Sigmoid colon (tissue), 7 donors: ENCODE data around the gene BEST1. TPM values are rescaled to one million over a fixed set of nuclear protein-coding genes. Genes with fewer than 3 reads are reported as not detected.

Experiments
- DNase-seq: peaks from one replicate; pipeline ENCODE4 v3.0.0-alpha.2; 2019
- H3K27ac ChIP-seq, 4 donors: fragments of 200-600 bp; sonication (generic); one replicate each; pipeline ENCODE4 v1.5.1; 2016 to 2019; ENCODE audit warnings: mild to moderate bottlenecking in 1 of 4
- H3K27me3 ChIP-seq, 3 donors: fragments of 200-600 bp; sonication (generic); one replicate each; pipeline ENCODE4 v1.5.1; 2019; ENCODE audit warnings: mild to moderate bottlenecking in 1 of 3
- H3K36me3 ChIP-seq, 4 donors: fragments of 200-600 bp; sonication (generic); one replicate each; pipeline ENCODE4 v1.5.1; 2016 to 2019
- H3K4me1 ChIP-seq, 4 donors: fragments of 200-600 bp; sonication (generic); one replicate each; pipeline ENCODE4 v1.5.1; 2017 to 2019
- H3K4me3 ChIP-seq, 4 donors: fragments of 200-600 bp; sonication (generic); one replicate each; pipeline ENCODE4 v1.5.1; 2017 to 2019; ENCODE audit warnings: mild to moderate bottlenecking in 2 of 4, moderate library complexity in 1 of 4
- H3K9me3 ChIP-seq, 4 donors: fragments of 200-600 bp in 3 of 4; sonication (generic) in 3 of 4; one replicate each; pipeline versions ENCODE4 v1.5.1 to v1.6.1; 2013 to 2019
- EP300 ChIP-seq, 4 donors: sonication (generic); formaldehyde crosslinking; IDR thresholded peaks; one replicate each; pipeline ENCODE4 v1.6.1; 2017; ENCODE audit warnings: antibody characterized with exemption in 4 of 4
- POLR2A ChIP-seq, 2 donors: fragments of 450-650 bp; IDR thresholded peaks; one replicate each; pipeline ENCODE4 v1.6.1; 2016; ENCODE audit warnings: antibody characterized with exemption in 2 of 2, mild to moderate bottlenecking in 2 of 2, moderate library complexity in 2 of 2
- POLR2AphosphoS5 ChIP-seq, 4 donors: sonication (generic); formaldehyde crosslinking; IDR thresholded peaks; one replicate each; pipeline ENCODE4 v1.6.1; 2017; ENCODE audit warnings: antibody characterized with exemption in 4 of 4
- WGBS, 2 donors: extraction: QIAGEN DNeasy Blood & Tissue Kit; methylation state at CpG; one replicate each; pipeline ENCODE4 v1.1.7; 2013; 5-methylcytosine and 5-hydroxymethylcytosine counted together
- intact Hi-C: fragments of 100-400 bp; cut with DNase I; formaldehyde crosslinking; loops from one replicate; pipeline ENCODE4 v1.15.1; 2023
- polyA plus RNA-seq, 3 donors: library from polyadenylated mRNA; stranded (reverse); fragments of 200-250 nt; gene quantifications; one replicate each; pipeline ENCODE4 v1.2.3, GENCODE V29; 2013
- total RNA-seq, 4 donors: library from RNA; depleted of rRNA; stranded (reverse); fragments of >200 nt; gene quantifications; one replicate each; pipeline ENCODE4 v1.1.0, GENCODE V29; 2016
- TF ChIP-seq, protein P1 (sequence below), 4 experiments: fragments of 450-650 bp in 3 of 4; fragments of 200-600 bp in 1 of 4; IDR thresholded peaks; one replicate each; pipeline ENCODE4 v1.5.1; 2016 to 2019; ENCODE audit warnings: antibody characterized with exemption in 4 of 4, mild to moderate bottlenecking in 3 of 4, moderate library complexity in 2 of 4
- donor health status: healthy with polysubstance abuse.
- donor health status: Bipolar disorder and iron deficiency.
- donor health status: healthy.

BEST1 gene
- total and polyA plus RNA-seq, 7 donors: 0.83 to 9.6 (median 4.3) TPM

DNA sequence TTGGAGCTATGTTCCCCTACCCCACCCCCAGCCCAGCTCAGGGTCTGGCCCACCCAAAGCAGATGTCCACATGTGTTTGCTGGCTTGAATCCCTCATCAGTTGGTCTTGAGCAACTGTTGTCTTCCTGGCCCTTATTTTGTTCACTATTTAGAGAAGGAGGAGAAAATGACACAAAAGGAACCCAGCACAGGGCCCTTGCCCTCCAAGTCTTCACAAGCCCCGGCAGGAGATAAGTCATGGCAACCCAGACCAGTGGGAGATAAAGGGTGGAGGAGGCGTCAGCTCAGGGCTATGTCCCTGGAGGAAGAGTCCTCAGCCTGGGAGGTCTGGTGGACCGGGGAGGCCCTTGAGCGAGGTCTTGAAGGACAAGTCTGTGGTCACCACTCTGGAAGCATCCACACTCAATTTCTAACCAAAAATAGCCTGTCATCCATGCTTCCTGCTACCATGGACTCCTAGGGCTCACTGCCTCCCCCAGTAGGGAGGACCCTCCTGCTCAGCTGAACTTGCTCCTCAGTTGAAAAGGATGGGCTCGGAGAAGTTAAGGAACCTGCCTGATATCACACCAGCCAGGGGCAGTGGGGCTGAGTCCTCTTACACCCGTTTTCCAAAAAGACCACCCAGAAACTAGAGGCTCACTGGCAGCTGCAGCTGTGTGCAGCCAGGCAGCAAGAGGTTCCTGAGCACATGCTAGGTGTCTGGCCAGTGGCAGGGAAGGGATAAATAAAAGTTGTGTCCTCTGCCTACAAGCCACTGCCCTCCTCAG lies 31.0 kb upstream of the BEST1 start:
- H3K36me3 ChIP-seq: no peaks in the 10 kb centered on the region
- no peaks in the 10 kb centered on the region for H3K9me3 ChIP-seq
- intact Hi-C loops: no loop called here
- DNase-seq: peak; percentile 78
- H3K4me1 ChIP-seq: peaks cover 0 to 30% (median 24%) of the 10 kb centered on the region in 4 donors
- peak overlapping the region; percentile 72 to 78 (median 76) for H3K27ac ChIP-seq
- H3K27me3 ChIP-seq: peaks cover 0 to 11% (median 8%) of the 10 kb centered on the region in 3 donors
- no peak for TF ChIP-seq EP300 (IDR thresholded peaks at IDR 0.05)
- TF ChIP-seq POLR2A (IDR thresholded peaks at IDR 0.05): no peak
- TF ChIP-seq POLR2AphosphoS5 (IDR thresholded peaks at IDR 0.05): no peak
- TF ChIP-seq, protein P1, sequence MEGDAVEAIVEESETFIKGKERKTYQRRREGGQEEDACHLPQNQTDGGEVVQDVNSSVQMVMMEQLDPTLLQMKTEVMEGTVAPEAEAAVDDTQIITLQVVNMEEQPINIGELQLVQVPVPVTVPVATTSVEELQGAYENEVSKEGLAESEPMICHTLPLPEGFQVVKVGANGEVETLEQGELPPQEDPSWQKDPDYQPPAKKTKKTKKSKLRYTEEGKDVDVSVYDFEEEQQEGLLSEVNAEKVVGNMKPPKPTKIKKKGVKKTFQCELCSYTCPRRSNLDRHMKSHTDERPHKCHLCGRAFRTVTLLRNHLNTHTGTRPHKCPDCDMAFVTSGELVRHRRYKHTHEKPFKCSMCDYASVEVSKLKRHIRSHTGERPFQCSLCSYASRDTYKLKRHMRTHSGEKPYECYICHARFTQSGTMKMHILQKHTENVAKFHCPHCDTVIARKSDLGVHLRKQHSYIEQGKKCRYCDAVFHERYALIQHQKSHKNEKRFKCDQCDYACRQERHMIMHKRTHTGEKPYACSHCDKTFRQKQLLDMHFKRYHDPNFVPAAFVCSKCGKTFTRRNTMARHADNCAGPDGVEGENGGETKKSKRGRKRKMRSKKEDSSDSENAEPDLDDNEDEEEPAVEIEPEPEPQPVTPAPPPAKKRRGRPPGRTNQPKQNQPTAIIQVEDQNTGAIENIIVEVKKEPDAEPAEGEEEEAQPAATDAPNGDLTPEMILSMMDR (IDR thresholded peaks at IDR 0.05): no peak
- no peak overlapping the region for H3K4me3 ChIP-seq
- 72 to 74% methylated on average over 6 of the region's 6 CpGs for WGBS, 2 donors

DNA sequence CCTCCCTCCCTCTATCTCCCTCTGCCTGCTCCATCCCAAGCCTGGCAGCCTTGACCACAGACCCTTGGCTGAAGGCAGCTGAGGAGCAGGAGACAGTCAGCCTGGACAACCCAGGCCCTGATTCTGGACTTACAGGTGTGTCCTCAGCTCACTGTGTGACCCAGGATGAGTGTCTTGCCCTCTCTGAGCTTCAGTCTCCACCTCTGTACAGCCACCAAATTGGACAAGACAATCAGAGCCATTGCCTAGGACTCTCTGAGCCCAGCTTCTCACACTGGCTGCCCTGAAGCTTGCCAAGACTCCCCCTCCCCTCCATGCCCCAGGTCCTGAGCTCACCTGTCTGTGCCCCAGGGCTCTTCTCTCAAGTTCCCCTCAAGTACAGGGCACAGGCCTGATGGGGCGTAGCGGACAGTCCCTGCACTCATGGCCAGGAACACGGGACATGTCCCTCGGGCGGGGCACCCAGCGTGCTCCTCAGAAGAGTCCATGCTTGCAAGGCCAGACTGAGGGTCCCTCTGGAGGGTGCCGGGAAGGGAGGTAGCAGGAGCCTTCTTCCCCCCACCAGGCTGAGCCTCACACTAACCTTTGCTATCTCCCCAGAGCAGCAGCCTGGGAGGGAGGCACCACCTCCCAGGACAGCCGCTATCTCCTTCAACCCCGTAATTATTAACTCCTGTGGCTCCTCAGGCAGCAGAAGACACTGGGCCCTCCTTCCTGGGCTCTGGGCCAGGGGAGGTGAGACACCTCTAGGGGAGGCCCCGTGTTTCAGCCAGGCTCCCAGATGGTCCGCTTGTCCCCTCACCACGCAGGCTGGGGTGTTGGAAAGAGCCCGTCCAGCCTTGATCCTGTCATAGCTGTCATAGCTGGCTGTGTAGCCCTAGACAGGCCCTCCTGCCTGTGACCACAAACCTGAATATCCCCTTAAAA lies 30.2 kb upstream of the BEST1 start:
- H3K4me1 ChIP-seq: peaks cover 0 to 30% (median 24%) of the 10 kb centered on the region in 4 donors
- peak; percentile 62 for DNase-seq
- no peaks in the 10 kb centered on the region for H3K9me3 ChIP-seq
- H3K4me3 ChIP-seq: no peak overlapping the region
- intact Hi-C loops: no loop called here
- peaks cover 0 to 11% (median 8%) of the 10 kb centered on the region in 3 donors for H3K27me3 ChIP-seq
- 26 to 69% methylated on average over 13 of the region's 13 CpGs for WGBS, 2 donors
- TF ChIP-seq, protein P1 (IDR thresholded peaks at IDR 0.05): no peak
- TF ChIP-seq POLR2A (IDR thresholded peaks at IDR 0.05): no peak
- TF ChIP-seq POLR2AphosphoS5 (IDR thresholded peaks at IDR 0.05): no peak
- TF ChIP-seq EP300 (IDR thresholded peaks at IDR 0.05): no peak
- peak overlapping the region; percentile 72 to 78 (median 76) for H3K27ac ChIP-seq
- no peaks in the 10 kb centered on the region for H3K36me3 ChIP-seq

DNA sequence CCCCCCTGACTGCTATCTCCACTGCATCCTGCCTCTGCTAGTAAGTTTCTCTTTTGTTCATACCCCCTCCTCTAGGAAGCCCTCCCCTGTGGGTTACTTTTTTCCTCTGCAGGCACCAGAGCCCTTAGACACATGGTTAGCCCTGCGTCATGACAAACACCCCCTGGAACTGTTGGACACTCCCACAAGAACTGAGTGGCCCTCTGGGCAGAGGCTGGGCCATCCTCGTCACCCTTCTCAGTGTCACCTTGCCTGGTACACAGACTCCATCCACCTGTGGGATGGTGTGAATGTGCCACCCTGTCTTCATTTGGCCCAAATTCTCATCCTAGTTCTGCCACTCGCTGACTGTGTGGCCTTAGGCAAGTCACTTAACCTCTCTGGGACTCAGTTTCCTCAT lies 28.7 kb upstream of the BEST1 start:
- no peak for DNase-seq
- no peaks in the 10 kb centered on the region for H3K36me3 ChIP-seq
- H3K4me1 ChIP-seq: peaks cover 0 to 29% (median 23%) of the 10 kb centered on the region in 4 donors
- WGBS, 2 donors: 85 to 86% methylated on average over 3 of the region's 3 CpGs
- H3K27ac ChIP-seq: peak overlapping the region in 3 of 4 donors; percentile 70 to 85 (median 72)
- no peak overlapping the region for H3K4me3 ChIP-seq
- no peaks in the 10 kb centered on the region for H3K9me3 ChIP-seq
- intact Hi-C loops: no loop called here
- peaks cover 0 to 11% (median 8%) of the 10 kb centered on the region in 3 donors for H3K27me3 ChIP-seq
- TF ChIP-seq POLR2A (IDR thresholded peaks at IDR 0.05) (no peak), EP300 (IDR thresholded peaks at IDR 0.05) (no peak), POLR2AphosphoS5 (IDR thresholded peaks at IDR 0.05) (no peak)
- TF ChIP-seq, protein P1 (IDR thresholded peaks at IDR 0.05): no peak

DNA sequence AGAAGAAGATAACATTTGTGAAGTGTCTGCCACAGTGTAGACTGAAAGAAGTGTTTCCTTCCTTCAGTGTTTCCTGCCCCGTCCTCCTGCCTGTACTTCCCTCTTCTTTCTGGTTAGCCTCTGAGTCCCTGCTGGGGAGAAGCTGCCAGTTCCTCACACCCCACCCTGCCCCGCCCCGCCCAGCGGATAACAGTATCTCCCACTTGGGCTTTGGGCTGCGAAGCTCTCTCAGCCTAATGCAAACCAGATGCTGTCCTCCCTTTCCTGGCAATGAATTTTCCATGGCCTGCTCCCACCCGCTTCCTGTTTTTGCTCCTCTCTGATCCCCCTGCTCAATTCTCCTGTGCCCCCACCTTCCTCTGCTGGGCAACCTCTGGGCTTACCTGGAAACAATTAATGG lies 27.6 kb upstream of the BEST1 start:
- Histone ChIP-seq H3K4me3 (no peak overlapping the region), H3K9me3 (no peaks in the 10 kb centered on the region), H3K27me3 (peaks cover 0 to 11% (median 8%) of the 10 kb centered on the region in 3 donors), H3K4me1 (peaks cover 0 to 23% (median 16%) of the 10 kb centered on the region in 4 donors), H3K36me3 (no peaks in the 10 kb centered on the region), H3K27ac (peak overlapping the region; percentile 70 to 85 (median 72))
- intact Hi-C loops: no loop called here
- WGBS, 2 donors: 22 to 44% methylated on average over 6 of the region's 6 CpGs
- no peak for TF ChIP-seq EP300 (IDR thresholded peaks at IDR 0.05)
- TF ChIP-seq, protein P1 (IDR thresholded peaks at IDR 0.05): no peak
- TF ChIP-seq POLR2AphosphoS5 (IDR thresholded peaks at IDR 0.05): peak; percentile 15 to 51 (median 36)
- DNase-seq: peak; percentile 95
